ENCODE data around the gene TMX2.

- no peak for TF ChIP-seq EZH2 (IDR thresholded peaks at IDR 0.05; ENCODE audit: low read depth)
- TF ChIP-seq, protein P1, sequence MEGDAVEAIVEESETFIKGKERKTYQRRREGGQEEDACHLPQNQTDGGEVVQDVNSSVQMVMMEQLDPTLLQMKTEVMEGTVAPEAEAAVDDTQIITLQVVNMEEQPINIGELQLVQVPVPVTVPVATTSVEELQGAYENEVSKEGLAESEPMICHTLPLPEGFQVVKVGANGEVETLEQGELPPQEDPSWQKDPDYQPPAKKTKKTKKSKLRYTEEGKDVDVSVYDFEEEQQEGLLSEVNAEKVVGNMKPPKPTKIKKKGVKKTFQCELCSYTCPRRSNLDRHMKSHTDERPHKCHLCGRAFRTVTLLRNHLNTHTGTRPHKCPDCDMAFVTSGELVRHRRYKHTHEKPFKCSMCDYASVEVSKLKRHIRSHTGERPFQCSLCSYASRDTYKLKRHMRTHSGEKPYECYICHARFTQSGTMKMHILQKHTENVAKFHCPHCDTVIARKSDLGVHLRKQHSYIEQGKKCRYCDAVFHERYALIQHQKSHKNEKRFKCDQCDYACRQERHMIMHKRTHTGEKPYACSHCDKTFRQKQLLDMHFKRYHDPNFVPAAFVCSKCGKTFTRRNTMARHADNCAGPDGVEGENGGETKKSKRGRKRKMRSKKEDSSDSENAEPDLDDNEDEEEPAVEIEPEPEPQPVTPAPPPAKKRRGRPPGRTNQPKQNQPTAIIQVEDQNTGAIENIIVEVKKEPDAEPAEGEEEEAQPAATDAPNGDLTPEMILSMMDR (conservative IDR thresholded peaks at IDR 0.05) = no peak
Measured at GRCh38 chr11:57735619-57736298, 23.4 kb downstream of the TMX2 start.

Data from PC-9 (cell line).